Endothelial cell of umbilical vein (primary cell): ENCODE results near the gene HBA2. TPM values are rescaled to one million over a fixed set of nuclear protein-coding genes. Genes with fewer than 3 reads are reported as not detected.

ENCODE experiments used
- BruUV-seq: library from RNA; stranded (reverse); fragments of 400-500 nt; replicated peaks from 2 replicates; lab custom pipeline; 2021; lab: Mats Ljungman, UMichigan
- CTCF ChIA-PET: fragments of 300-600, 350-600 bp; sonication (Branson Sonifier 250); formaldehyde crosslinking; loops from one replicate; lab custom pipeline; 2021; ENCODE audit warnings: antibody characterized with exemption, inconsistent platforms; lab: Charles Lee
- POLR2A ChIA-PET: fragments of 300-600, 350-600 bp; sonication (Branson Sonifier 250); formaldehyde crosslinking; loops from one replicate; lab custom pipeline; 2021; ENCODE audit warnings: antibody characterized with exemption, inconsistent platforms; lab: Charles Lee
- DNase-seq: peaks from one replicate; pipeline ENCODE4 v3.0.0-alpha.2; 2011; ENCODE audit warnings: low read depth, low spot score
- FAIRE-seq: peaks from 2 replicates; lab custom pipeline; 2011; peaks lifted over from hg19 to GRCh38; lab: Jason Lieb, UNC
- H2AFZ ChIP-seq: 2 replicates; pipeline ENCODE4 v1.6.0; 2012; ENCODE audit warnings: low read depth, low read length, control low read depth, inconsistent platforms
- H3K27ac ChIP-seq: 2 replicates; pipeline ENCODE4 v1.5.1; 2011; ENCODE audit warnings: low read depth, mild to moderate bottlenecking, control low read depth, low read length, moderate library complexity; ENCODE audit not compliant: insufficient read depth
- H3K27me3 ChIP-seq, 2 experiments: 2 replicates each; pipeline versions ENCODE4 v1.6.0 to v1.6.1; 2011; ENCODE audit warnings: low read length in 2 of 2, mixed read lengths in 1 of 2; ENCODE audit not compliant: control insufficient read depth in 2 of 2, insufficient read depth in 2 of 2
- H3K36me3 ChIP-seq, 2 experiments: 2 replicates in 1 of 2; 3 replicates in 1 of 2; pipeline ENCODE4 v1.5.1; 2011; ENCODE audit warnings: low read length in 2 of 2, mild to moderate bottlenecking in 1 of 2, moderate library complexity in 1 of 2; ENCODE audit not compliant: control insufficient read depth in 2 of 2, insufficient read depth in 2 of 2; ENCODE audit errors: extremely low read depth in 1 of 2
- H3K4me1 ChIP-seq: 3 replicates; pipeline ENCODE4 v1.5.1; 2011; ENCODE audit warnings: mild to moderate bottlenecking, low read length; ENCODE audit not compliant: control insufficient read depth, insufficient read depth; ENCODE audit errors: extremely low read depth
- H3K4me2 ChIP-seq: 2 replicates; pipeline ENCODE4 v1.6.1; 2011; ENCODE audit warnings: low read length, control low read depth, mixed read lengths; ENCODE audit not compliant: insufficient read depth
- H3K4me3 ChIP-seq, 3 experiments: fragments of 200-600 bp in 1 of 3; sonication (generic), shearing (Covaris generic) in 1 of 3; replicated peaks in 1 of 3; 2 replicates each; pipeline ENCODE4 v1.5.1; 2011 to 2016; ENCODE audit warnings: control low read depth in 3 of 3, low read length in 3 of 3, mild to moderate bottlenecking in 2 of 3, inconsistent platforms in 1 of 3, low read depth in 1 of 3, moderate library complexity in 1 of 3; ENCODE audit not compliant: insufficient read depth in 1 of 3
- H3K79me2 ChIP-seq: 2 replicates; pipeline ENCODE4 v1.6.0; 2012; ENCODE audit warnings: low read length, inconsistent platforms; ENCODE audit not compliant: control insufficient read depth, insufficient read depth
- H3K9ac ChIP-seq: replicated peaks from 2 replicates; pipeline ENCODE3; 2011; ENCODE audit warnings: low read length, control low read depth; ENCODE audit not compliant: insufficient read depth; ENCODE audit errors: extremely low read depth
- H3K9me1 ChIP-seq: replicated peaks from 3 replicates; pipeline ENCODE4 v1.6.0; 2011; ENCODE audit warnings: mild to moderate bottlenecking, low read length; ENCODE audit not compliant: control insufficient read depth, insufficient read depth; ENCODE audit errors: extremely low read depth
- H3K9me3 ChIP-seq: replicated peaks from 2 replicates; pipeline ENCODE4 v1.5.1; 2012; ENCODE audit warnings: low read length, inconsistent platforms; ENCODE audit not compliant: control insufficient read depth, insufficient read depth
- H4K20me1 ChIP-seq: replicated peaks from 2 replicates; pipeline ENCODE3; 2011; ENCODE audit warnings: mild to moderate bottlenecking, low read length; ENCODE audit not compliant: control insufficient read depth, insufficient read depth; ENCODE audit errors: extremely low read depth
- CTCF ChIP-seq, 2 donors: IDR thresholded peaks; 1 replicate in 1 of 2; 2 replicates in 1 of 2; pipeline ENCODE4 v1.5.1; 2011; ENCODE audit warnings: low read length in 2 of 2, mild to moderate bottlenecking in 2 of 2, moderate library complexity in 2 of 2, control low read depth in 1 of 2, inconsistent platforms in 1 of 2, low read depth in 1 of 2; ENCODE audit not compliant: insufficient read depth in 1 of 2; ENCODE audit errors: extremely low read depth in 1 of 2
- EZH2 ChIP-seq: IDR thresholded peaks from 2 replicates; pipeline ENCODE4 v1.6.1; 2012; ENCODE audit warnings: borderline replicate concordance, low read depth, mild to moderate bottlenecking, moderate library complexity, low read length, inconsistent platforms; ENCODE audit not compliant: severe bottlenecking
- GATA2 ChIP-seq: IDR thresholded peaks from 2 replicates; pipeline ENCODE4 v1.7.0; 2011; ENCODE audit warnings: low read depth, mild to moderate bottlenecking, moderate library complexity, mixed read lengths, low read length; ENCODE audit not compliant: insufficient read length, insufficient read depth
- JUN ChIP-seq: IDR thresholded peaks from 2 replicates; pipeline ENCODE4 v1.6.1; 2011; ENCODE audit warnings: borderline replicate concordance, low read depth; ENCODE audit not compliant: insufficient read length, insufficient read depth
- MAX ChIP-seq: IDR thresholded peaks from 2 replicates; pipeline ENCODE4 v1.6.1; 2011; ENCODE audit not compliant: insufficient read depth, insufficient read length
- MYC ChIP-seq: IDR thresholded peaks from one replicate; pipeline ENCODE4 v1.6.1; 2011; ENCODE audit warnings: mild to moderate bottlenecking, low read depth, low read length
- POLR2A ChIP-seq: IDR thresholded peaks from 2 replicates; pipeline ENCODE4 v1.6.1; 2012; ENCODE audit warnings: low read depth, mild to moderate bottlenecking, control low read depth, low read length
- POLR2AphosphoS5 ChIP-seq: IDR thresholded peaks from 2 replicates; pipeline ENCODE4 v1.6.1; 2012; ENCODE audit warnings: low read depth, mild to moderate bottlenecking, control low read depth, low read length, moderate library complexity; ENCODE audit not compliant: insufficient read depth
- dilution Hi-C: fragments of 300-500 bp; cut with MboI; formaldehyde crosslinking; loops from one replicate; pipeline ENCODE4 v1.15.0; 2019; ENCODE audit warnings: low sequenced_read_pairs; ENCODE audit not compliant: extremely low pct_ligation_motif_present
- intact Hi-C: fragments of 100-400 bp; cut with micrococcal nuclease; formaldehyde crosslinking; loops from one replicate; pipeline ENCODE4 v1.10.0; 2022
- polyA plus RNA-seq, 4 experiments: library from polyadenylated mRNA; depleted of rRNA in 3 of 4; stranded (reverse) in 3 of 4; unstranded in 1 of 4; fragments of >200 nt; gene quantifications; 2 replicates each; pipeline versions ENCODE4 v1.2.1 to v1.2.3, GENCODE V29; 2011 to 2012; ENCODE audit warnings: missing spikeins in 1 of 4
- total RNA-seq: library from RNA; stranded (reverse); gene quantifications from 2 replicates; pipeline ENCODE4 v1.2.3, GENCODE V29; 2021

HBA2 gene
- total and polyA plus RNA-seq, 2 donors (not counting 3 experiments of a cell fraction or from before 2014, with no cell fraction given): not detected

DNA sequence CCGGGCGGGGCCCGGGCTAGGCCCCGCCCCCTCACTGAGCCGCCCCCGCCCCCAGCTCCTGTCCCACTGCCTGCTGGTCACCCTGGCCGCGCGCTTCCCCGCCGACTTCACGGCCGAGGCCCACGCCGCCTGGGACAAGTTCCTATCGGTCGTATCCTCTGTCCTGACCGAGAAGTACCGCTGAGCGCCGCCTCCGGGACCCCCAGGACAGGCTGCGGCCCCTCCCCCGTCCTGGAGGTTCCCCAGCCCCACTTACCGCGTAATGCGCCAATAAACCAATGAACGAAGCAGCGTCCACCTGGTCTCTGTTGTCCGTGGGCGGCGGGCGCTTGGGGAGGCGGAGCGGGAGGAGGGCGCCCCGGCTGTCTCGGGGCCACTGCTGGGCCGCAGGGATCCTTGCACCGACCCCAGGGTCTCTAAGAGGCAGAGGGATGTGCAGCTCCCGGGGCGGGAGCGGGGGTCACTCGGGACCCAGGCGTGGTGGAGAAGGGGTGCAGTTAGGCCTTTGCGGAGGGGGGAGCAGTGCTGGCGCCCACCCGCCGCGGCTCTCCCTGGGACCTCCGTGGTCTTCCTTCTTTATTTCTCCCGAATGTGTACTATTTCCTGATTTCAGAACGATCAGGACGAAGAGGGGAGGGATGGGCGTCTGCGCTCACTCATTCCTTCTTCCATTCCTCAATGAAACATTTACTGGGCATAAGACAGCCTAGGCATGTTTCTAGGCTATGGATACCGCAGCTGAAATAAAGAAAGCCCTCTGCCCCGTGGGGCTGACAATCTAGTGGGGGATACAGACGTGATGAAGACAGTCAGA lies 18.3 kb upstream of the HBA2 start:
- CTCF ChIA-PET: interaction anchor here (1.3 kb wide), 1 partner anchor 58 kb away, joined by 4 read pairs; no protein-coding TSS in a partner anchor
- peaks cover 9% of the 10 kb centered on the region for H3K4me1 ChIP-seq
- H3K9ac ChIP-seq: peak overlapping the region; percentile 9
- no peaks in the 10 kb centered on the region for H3K79me2 ChIP-seq
- H3K4me2 ChIP-seq: peak overlapping the region; percentile 88
- H3K4me3 ChIP-seq: peak overlapping the region; percentile 39 to 72 (median 45)
- FAIRE-seq: no peak
- H2AFZ ChIP-seq: peak overlapping the region; percentile 98
- POLR2A ChIA-PET: no interaction called here
- H3K27me3 ChIP-seq: peaks cover 6 to 13% of the 10 kb centered on the region in 2 experiments
- dilution Hi-C loops (no loop called here), intact Hi-C loops (no loop called here)
- no peaks in the 10 kb centered on the region for H3K9me3 ChIP-seq
- BruUV-seq: no TSS peak
- H4K20me1 ChIP-seq: no peaks in the 10 kb centered on the region
- H3K36me3 ChIP-seq: no peaks in the 10 kb centered on the region
- peak; percentile 50 for DNase-seq
- no peak overlapping the region for H3K27ac ChIP-seq
- no peak for TF ChIP-seq GATA2
- no peak for TF ChIP-seq POLR2AphosphoS5
- no peak for TF ChIP-seq MYC
- no peak for TF ChIP-seq CTCF (IDR thresholded peaks at IDR 0.05; ENCODE audit: extremely low read depth in 1 of 2, insufficient read depth in 1 of 2, low read depth in 1 of 2, low read length in 2 of 2)
- no peak for TF ChIP-seq MAX
- no peak for TF ChIP-seq JUN
- no peak for TF ChIP-seq EZH2
- no peak for TF ChIP-seq POLR2A
- H3K9me1 ChIP-seq: no peaks in the 10 kb centered on the region
